ENCODE results near the gene WASL.
"Not testable (repeated sequence)": the region's sequence is repeated elsewhere in the genome, so short reads cannot be mapped to it uniquely, and the experiment has no call there.

WASL gene

DNA sequence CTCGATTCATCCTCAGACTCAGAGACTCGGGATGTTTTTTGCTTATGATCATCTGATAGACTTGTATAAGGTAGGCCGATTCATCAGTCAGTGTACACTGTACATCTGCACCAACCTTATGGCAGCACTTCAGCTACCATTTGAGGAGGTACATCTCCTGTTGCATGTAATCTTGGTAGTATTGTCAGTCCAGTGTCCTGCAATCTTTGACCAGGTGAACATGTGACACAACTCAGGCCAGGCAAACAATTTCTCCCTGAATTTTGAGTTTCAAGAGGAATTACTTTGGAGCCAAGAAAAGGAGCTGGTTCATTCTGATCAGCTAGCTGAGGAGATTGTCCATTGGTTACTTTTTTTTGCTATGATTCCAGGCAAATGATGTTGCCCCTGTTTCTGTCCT, 19.7 kb upstream of the WASL start:
- DNase-seq, result no peak

- no peak for DNase-seq
These were observed 14.4 kb upstream of the WASL start for GRCh38 chr7:123763191-123763661.

GRCh38 chr7:123761729-123762128, 12.9 kb upstream of the WASL start:
- no peak for DNase-seq

- no peak for DNase-seq
These were observed 8.3 kb upstream of the WASL start for GRCh38 chr7:123757095-123757494.

GRCh38 chr7:123755338-123755737, 6.5 kb upstream of the WASL start:
- no peak for DNase-seq

GRCh38 chr7:123754271-123754871, 5.6 kb upstream of the WASL start:
- DNase-seq, result no peak

DNA sequence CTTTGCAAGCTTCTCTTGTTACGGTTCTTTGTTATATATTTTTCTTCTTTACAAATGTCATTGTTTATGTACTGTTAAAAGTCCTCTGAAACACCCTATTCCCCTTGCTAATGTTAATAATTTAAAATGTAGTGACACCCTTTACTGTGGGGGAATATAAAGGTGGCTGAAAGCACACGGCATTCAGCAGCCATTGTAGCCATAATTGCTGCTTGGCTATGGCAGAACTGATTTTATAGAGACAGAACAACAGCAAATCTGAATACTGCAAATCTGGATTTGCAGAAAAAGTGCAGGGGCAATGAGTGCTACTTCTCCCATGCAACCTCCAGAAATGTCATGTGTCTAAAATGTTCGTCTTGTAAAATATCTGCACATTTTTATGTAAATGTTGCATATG, 3.7 kb upstream of the WASL start:
- DNase-seq, result no peak

DNA sequence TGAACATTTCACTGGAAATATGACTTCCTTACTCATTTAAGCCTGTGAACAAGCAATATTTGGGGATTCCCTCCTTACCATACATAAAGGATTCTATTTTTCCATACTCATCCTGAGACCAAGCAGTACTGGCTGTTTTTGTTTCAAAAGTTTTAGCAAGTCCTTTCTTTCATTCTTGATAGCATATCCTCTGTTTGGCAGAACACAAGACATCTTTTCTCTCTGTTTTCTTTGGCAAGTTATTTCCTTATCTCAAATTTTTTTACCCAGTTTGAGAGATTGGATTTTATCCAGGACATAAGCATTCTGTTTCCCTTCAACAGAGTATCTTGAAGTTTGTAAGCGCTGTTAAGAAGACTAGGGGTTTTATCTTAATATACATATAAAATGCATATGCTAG, 3.0 kb upstream of the WASL start:
- no peak for DNase-seq

DNA sequence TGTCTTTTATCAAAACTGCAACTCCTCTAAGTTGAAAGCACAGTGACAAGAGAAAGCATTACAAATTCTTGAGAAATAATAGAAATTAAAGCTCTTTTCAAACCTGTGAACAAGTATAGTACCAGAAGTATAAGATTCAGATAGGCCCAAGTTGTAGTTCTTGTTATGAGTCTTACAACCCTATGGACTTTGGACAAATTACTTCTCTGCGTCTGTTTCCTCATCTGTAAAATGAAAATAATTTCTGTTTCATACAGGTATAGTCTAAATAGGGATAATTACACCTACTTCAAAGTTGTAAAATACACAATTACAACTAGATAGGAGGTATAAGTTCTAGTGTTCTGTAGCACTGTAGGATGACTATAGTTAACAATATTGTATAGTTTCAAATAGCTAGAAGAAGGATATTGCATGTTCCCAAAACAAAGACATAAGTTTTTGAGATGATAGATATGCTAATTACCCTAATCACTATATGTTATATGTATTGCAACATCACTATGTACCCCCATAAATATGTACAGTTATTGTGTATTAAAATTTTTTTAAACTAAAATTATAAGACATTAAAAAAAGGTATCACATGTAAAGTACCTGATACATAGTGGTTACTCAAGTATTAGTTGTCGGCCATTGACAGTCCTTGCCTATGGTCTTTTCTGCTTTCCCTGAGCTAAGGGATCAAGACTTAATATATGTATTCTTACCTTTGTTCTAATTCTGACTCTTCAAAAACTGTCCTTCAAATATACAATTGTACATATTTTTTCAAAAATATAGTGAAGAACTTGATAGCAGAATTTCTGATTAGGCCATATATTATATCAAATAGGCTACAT, 1.8 kb upstream of the WASL start:
- no peak for DNase-seq

- no peak for DNase-seq
These were observed 694 bp upstream of the WASL start for GRCh38 chr7:123749537-123749857.

DNA sequence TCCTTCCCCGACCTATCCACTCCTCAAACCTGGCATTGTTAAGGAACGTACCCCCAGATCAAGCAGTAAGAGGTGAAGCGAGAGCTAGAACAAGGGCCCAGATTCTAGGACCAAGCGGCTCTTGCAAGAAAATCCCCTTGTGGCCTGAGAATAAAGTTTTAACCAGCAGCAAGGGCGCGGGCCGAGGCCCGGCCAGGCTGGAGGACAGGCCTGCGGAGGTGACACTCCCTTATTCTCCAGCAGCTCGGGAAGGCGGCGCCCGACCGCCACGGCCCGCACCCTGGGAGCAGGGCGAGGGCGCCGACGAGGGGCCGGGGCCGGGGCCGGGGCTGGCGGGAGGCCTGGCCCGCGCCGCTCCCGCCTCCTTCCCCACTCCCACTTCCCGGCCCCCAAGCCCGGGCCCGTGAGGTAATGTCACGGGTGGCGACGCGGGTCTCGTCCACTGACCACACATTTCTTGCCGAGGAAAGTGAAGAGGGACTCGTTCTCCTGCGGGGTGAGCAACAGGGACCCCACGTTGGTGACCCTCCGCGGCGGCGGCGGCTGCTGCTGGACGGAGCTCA, 551 bp downstream of the WASL start:
- peak; percentile 51 to 56 for DNase-seq

DNA sequence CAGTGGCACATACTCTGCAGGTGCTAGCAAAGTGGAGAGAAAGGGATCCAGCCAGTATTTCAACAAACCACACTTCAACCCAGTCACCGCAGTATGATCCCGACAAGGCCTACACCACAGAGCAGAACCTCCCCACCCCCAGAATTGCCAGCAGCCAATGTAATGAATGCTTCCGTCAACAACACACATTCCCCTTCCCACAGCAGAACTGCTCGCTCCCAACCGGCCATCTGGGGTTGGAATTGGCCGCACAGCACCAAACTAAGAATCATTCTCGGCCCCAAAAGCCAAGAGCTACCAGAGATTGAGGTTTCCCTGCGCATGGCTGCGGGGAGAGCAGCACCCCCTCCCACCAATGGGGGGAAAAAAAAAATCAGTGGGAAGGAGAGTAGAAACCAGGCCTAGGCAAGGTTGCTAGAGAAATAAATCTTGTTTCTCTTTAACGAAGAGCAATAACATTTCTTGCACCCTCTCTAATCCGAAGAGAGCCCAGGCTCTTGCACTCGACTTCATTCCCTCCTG, 1.1 kb downstream of the WASL start:
- DNase-seq, result peak; percentile 43 to 53

GRCh38 chr7:123746931-123747488, 1.8 kb downstream of the WASL start:
- no peak for DNase-seq

DNA sequence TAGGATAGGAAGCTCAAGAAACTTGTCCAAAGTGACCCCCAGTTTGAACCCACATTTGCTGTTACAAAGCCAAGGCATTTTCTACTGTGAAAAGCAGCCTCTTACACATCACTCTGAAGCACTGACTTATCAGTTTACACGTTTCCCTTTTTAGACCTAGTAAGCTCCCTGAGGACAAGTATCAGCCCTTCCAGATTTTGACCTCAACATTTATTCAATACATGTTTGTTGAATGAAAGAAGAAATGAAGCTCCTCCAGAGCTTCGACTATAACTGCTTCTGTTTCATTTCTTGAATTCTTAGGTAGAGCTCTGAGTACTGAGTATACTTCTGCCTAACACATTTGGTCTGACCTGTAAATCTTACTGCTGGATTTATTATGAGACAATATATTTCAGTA, 2.7 kb downstream of the WASL start:
- no peak for DNase-seq

GRCh38 chr7:123745437-123745836, 3.4 kb downstream of the WASL start:
- no peak for DNase-seq

DNA sequence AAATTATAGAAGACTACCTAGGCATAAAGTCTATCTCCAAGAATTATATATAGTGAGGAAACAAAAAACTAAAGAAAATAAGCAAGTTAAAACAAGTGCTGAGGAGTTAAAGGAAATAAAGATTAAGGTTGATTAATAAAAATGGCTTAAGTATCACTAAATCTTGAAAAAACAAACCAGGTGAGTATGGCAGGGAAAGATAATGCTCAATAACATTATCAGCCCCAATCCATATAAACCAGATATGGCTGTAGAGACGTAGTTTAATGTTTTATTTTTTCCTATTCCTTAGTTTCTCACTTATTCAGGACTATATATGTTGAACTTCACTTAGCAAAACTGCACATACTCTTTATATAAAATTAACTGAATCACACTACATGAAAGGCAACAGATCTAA, 4.4 kb downstream of the WASL start:
- no peak for DNase-seq

DNA sequence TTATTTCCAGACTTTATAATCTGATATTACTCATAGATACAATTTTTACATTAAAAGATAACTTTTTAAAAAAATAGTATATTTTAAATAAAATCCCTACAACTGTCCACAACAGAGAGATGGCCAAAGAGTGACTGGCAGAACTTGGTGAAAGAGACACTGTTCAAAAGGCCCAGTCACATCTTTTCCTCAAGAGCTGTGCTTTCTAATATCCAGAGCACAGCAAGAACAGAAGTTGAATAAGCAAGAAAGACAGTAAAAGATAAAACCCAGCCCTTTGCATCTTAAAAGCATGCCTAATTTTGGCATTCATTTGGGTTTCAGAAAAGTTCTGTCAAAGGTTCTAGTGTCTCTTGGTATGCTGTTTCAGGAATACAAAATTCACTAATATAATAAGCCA, 6.9 kb downstream of the WASL start:
- DNase-seq, result no peak

DNA sequence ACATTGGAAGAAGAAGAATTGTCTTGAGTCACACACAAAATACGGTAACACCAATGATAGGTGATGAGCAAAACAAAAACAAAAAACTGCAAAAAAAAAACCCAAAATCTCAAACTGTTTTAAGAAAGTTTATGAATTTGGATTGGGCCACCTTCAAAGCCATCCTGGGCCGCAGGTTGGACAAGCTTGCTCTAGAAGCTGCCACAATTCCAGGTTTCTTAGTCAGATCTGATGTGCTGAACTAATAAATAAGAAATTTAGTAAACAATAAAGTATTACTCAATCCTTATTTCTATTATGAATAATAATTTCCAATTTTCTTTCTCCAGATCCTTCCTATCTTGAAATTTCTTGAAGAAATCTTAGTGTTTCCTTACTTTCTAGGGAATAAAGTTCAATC, 10.0 kb downstream of the WASL start:
- no peak for DNase-seq

DNA sequence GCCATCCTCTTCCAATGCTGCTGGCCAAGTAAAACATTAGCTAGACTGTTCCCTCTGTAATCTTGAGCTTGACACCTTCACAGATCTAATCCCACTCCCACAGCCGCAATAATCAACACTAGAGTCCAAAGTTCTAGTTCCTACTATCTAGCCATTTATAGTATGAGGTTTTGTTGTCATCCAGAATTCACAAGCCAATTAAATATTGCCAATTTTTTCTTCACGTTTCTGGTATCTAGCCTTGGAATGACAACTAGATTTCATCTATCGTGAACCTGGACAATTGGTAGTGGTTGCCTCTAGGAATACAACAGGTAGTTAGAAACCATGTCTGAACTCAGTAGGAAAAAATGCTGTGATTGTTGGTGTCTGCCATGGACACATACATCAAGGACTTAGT, 10.4 kb downstream of the WASL start:
- DNase-seq, result no peak

DNA sequence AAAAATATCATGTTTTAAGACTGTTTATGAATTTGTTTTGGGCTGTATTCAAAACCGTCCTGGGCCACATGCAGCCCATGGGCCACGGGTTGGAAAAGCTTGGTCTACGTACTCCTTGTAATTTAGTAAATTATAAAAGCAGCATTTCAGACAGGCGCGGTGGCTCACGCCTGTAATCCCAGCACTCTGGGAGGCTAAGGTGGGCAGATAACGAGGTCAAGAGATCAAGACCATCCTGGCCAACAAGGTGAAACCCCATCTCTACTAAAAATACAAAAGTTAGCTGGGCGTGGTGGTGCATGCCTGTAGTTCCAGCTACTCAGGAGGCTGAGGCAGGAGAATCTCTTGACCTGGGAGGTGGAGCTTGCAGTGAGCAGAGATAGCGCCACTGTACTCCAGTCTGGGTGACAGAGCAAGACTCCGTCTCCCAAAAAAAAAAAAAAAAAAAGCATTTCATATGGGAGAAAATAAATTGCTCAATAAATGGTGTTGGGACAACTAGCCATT, 11.6 kb downstream of the WASL start:
- not testable (repeated sequence) for DNase-seq

- DNase-seq, result no peak
These were observed 13.3 kb downstream of the WASL start for GRCh38 chr7:123735539-123735938.

GRCh38 chr7:123734498-123734897, 14.3 kb downstream of the WASL start:
- no peak for DNase-seq

DNA sequence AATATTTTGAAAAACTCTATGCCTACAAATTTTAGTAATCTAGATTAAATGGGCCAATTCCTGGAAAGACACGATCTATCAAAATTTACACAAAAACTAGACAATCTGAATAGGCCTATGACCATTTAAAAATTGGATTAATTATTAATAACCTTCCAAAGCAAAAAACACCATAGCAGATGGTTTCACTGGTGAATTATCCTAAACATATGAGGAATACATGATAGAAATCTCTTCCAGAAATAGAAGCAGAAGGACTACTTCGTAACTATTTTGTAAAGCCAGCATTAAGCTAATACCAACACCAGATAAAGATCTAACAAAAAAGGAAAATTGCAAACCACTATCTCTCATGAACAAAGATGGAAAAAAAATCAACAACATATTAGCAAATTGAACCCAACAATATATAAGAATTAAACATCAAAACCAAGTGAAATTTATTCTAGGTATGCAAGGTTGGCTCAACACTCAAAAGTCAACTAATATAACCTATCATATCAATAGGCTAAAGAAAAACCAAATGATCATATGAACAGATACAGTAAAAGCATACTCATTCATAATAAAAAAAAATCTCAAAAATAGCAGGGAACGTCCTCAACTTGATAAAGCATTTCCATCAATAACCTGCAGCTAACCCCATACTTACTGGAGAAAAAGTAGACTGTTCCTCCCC, 16.3 kb downstream of the WASL start:
- no peak for DNase-seq
